ENCODE measurements around the gene ACTL6B.

- TF ChIP-seq DPF2 (IDR thresholded peaks at IDR 0.05) (no peak), PHB2 (IDR thresholded peaks at IDR 0.05; ENCODE audit: low read depth) (no peak), GATAD2B (IDR thresholded peaks at IDR 0.05; ENCODE audit: borderline replicate concordance) (no peak), CTCF (IDR thresholded peaks at IDR 0.05 in 2 of 3, conservative IDR thresholded peaks at IDR 0.05 in 1 of 3; ENCODE audit: insufficient read depth in 2 of 3, low read depth in 1 of 3, low read length in 3 of 3) (no peak), L3MBTL2 (IDR thresholded peaks at IDR 0.05) (no peak), ZNF655 (CRISPR knock-in tag; IDR thresholded peaks at IDR 0.05) (no peak), CHD1 (IDR thresholded peaks at IDR 0.05; ENCODE audit: low read length) (no peak), TEAD1 (CRISPR knock-in tag; IDR thresholded peaks at IDR 0.05) (no peak), NFE2 (IDR thresholded peaks at IDR 0.05; ENCODE audit: low read depth) (no peak), REST (IDR thresholded peaks at IDR 0.05; ENCODE audit: borderline replicate concordance) (no peak), REST (CRISPR knock-in tag; IDR thresholded peaks at IDR 0.05; ENCODE audit: low read depth) (no peak), HBP1 (CRISPR knock-in tag; IDR thresholded peaks at IDR 0.05) (no peak), ERF (CRISPR knock-in tag; IDR thresholded peaks at IDR 0.05) (no peak), AFF4 (CRISPR knock-in tag; IDR thresholded peaks at IDR 0.05) (no peak), FOXM1 (IDR thresholded peaks at IDR 0.05; ENCODE audit: low read depth) (no peak), FOXM1 (CRISPR knock-in tag; IDR thresholded peaks at IDR 0.05; ENCODE audit: low read depth) (no peak)
Observed at GRCh38 chr7:100620239-100620638, 36.0 kb downstream of the ACTL6B start.

Data from K562 (cell line).